Endothelial cell of umbilical vein (primary cell): Measurements from ENCODE around the gene REEP1. TPM values are rescaled to one million over a fixed set of nuclear protein-coding genes. Genes with fewer than 3 reads are reported as not detected.

ENCODE experiments used
- BruUV-seq: library from RNA; stranded (reverse); fragments of 400-500 nt; replicated peaks from 2 replicates; lab custom pipeline; 2021; lab: Mats Ljungman, UMichigan
- CTCF ChIA-PET: fragments of 300-600, 350-600 bp; sonication (Branson Sonifier 250); formaldehyde crosslinking; loops from one replicate; lab custom pipeline; 2021; ENCODE audit warnings: antibody characterized with exemption, inconsistent platforms; lab: Charles Lee
- POLR2A ChIA-PET: fragments of 300-600, 350-600 bp; sonication (Branson Sonifier 250); formaldehyde crosslinking; loops from one replicate; lab custom pipeline; 2021; ENCODE audit warnings: antibody characterized with exemption, inconsistent platforms; lab: Charles Lee
- DNase-seq: peaks from one replicate; pipeline ENCODE4 v3.0.0-alpha.2; 2011; ENCODE audit warnings: low read depth, low spot score
- FAIRE-seq: peaks from 2 replicates; lab custom pipeline; 2011; peaks lifted over from hg19 to GRCh38; lab: Jason Lieb, UNC
- H2AFZ ChIP-seq: 2 replicates; pipeline ENCODE4 v1.6.0; 2012; ENCODE audit warnings: low read depth, low read length, control low read depth, inconsistent platforms
- H3K27ac ChIP-seq: 2 replicates; pipeline ENCODE4 v1.5.1; 2011; ENCODE audit warnings: low read depth, mild to moderate bottlenecking, control low read depth, low read length, moderate library complexity; ENCODE audit not compliant: insufficient read depth
- H3K27me3 ChIP-seq, 2 experiments: 2 replicates each; pipeline versions ENCODE4 v1.6.0 to v1.6.1; 2011; ENCODE audit warnings: low read length in 2 of 2, mixed read lengths in 1 of 2; ENCODE audit not compliant: control insufficient read depth in 2 of 2, insufficient read depth in 2 of 2
- H3K36me3 ChIP-seq, 2 experiments: 2 replicates in 1 of 2; 3 replicates in 1 of 2; pipeline ENCODE4 v1.5.1; 2011; ENCODE audit warnings: low read length in 2 of 2, mild to moderate bottlenecking in 1 of 2, moderate library complexity in 1 of 2; ENCODE audit not compliant: control insufficient read depth in 2 of 2, insufficient read depth in 2 of 2; ENCODE audit errors: extremely low read depth in 1 of 2
- H3K4me1 ChIP-seq: 3 replicates; pipeline ENCODE4 v1.5.1; 2011; ENCODE audit warnings: mild to moderate bottlenecking, low read length; ENCODE audit not compliant: control insufficient read depth, insufficient read depth; ENCODE audit errors: extremely low read depth
- H3K4me2 ChIP-seq: 2 replicates; pipeline ENCODE4 v1.6.1; 2011; ENCODE audit warnings: low read length, control low read depth, mixed read lengths; ENCODE audit not compliant: insufficient read depth
- H3K4me3 ChIP-seq, 3 experiments: fragments of 200-600 bp in 1 of 3; sonication (generic), shearing (Covaris generic) in 1 of 3; replicated peaks in 1 of 3; 2 replicates each; pipeline ENCODE4 v1.5.1; 2011 to 2016; ENCODE audit warnings: control low read depth in 3 of 3, low read length in 3 of 3, mild to moderate bottlenecking in 2 of 3, inconsistent platforms in 1 of 3, low read depth in 1 of 3, moderate library complexity in 1 of 3; ENCODE audit not compliant: insufficient read depth in 1 of 3
- H3K79me2 ChIP-seq: 2 replicates; pipeline ENCODE4 v1.6.0; 2012; ENCODE audit warnings: low read length, inconsistent platforms; ENCODE audit not compliant: control insufficient read depth, insufficient read depth
- H3K9ac ChIP-seq: replicated peaks from 2 replicates; pipeline ENCODE3; 2011; ENCODE audit warnings: low read length, control low read depth; ENCODE audit not compliant: insufficient read depth; ENCODE audit errors: extremely low read depth
- H3K9me1 ChIP-seq: replicated peaks from 3 replicates; pipeline ENCODE4 v1.6.0; 2011; ENCODE audit warnings: mild to moderate bottlenecking, low read length; ENCODE audit not compliant: control insufficient read depth, insufficient read depth; ENCODE audit errors: extremely low read depth
- H3K9me3 ChIP-seq: replicated peaks from 2 replicates; pipeline ENCODE4 v1.5.1; 2012; ENCODE audit warnings: low read length, inconsistent platforms; ENCODE audit not compliant: control insufficient read depth, insufficient read depth
- H4K20me1 ChIP-seq: replicated peaks from 2 replicates; pipeline ENCODE3; 2011; ENCODE audit warnings: mild to moderate bottlenecking, low read length; ENCODE audit not compliant: control insufficient read depth, insufficient read depth; ENCODE audit errors: extremely low read depth
- CTCF ChIP-seq, 2 donors: IDR thresholded peaks; 1 replicate in 1 of 2; 2 replicates in 1 of 2; pipeline ENCODE4 v1.5.1; 2011; ENCODE audit warnings: low read length in 2 of 2, mild to moderate bottlenecking in 2 of 2, moderate library complexity in 2 of 2, control low read depth in 1 of 2, inconsistent platforms in 1 of 2, low read depth in 1 of 2; ENCODE audit not compliant: insufficient read depth in 1 of 2; ENCODE audit errors: extremely low read depth in 1 of 2
- EZH2 ChIP-seq: IDR thresholded peaks from 2 replicates; pipeline ENCODE4 v1.6.1; 2012; ENCODE audit warnings: borderline replicate concordance, low read depth, mild to moderate bottlenecking, moderate library complexity, low read length, inconsistent platforms; ENCODE audit not compliant: severe bottlenecking
- FOS ChIP-seq: IDR thresholded peaks from 2 replicates; pipeline ENCODE4 v1.6.1; 2011; ENCODE audit warnings: mild to moderate bottlenecking, low read length, moderate library complexity, borderline replicate concordance; ENCODE audit not compliant: insufficient read depth
- GATA2 ChIP-seq: IDR thresholded peaks from 2 replicates; pipeline ENCODE4 v1.7.0; 2011; ENCODE audit warnings: low read depth, mild to moderate bottlenecking, moderate library complexity, mixed read lengths, low read length; ENCODE audit not compliant: insufficient read length, insufficient read depth
- JUN ChIP-seq: IDR thresholded peaks from 2 replicates; pipeline ENCODE4 v1.6.1; 2011; ENCODE audit warnings: borderline replicate concordance, low read depth; ENCODE audit not compliant: insufficient read length, insufficient read depth
- MYC ChIP-seq: IDR thresholded peaks from one replicate; pipeline ENCODE4 v1.6.1; 2011; ENCODE audit warnings: mild to moderate bottlenecking, low read depth, low read length
- POLR2A ChIP-seq: IDR thresholded peaks from 2 replicates; pipeline ENCODE4 v1.6.1; 2012; ENCODE audit warnings: low read depth, mild to moderate bottlenecking, control low read depth, low read length
- POLR2AphosphoS5 ChIP-seq: IDR thresholded peaks from 2 replicates; pipeline ENCODE4 v1.6.1; 2012; ENCODE audit warnings: low read depth, mild to moderate bottlenecking, control low read depth, low read length, moderate library complexity; ENCODE audit not compliant: insufficient read depth
- dilution Hi-C: fragments of 300-500 bp; cut with MboI; formaldehyde crosslinking; loops from one replicate; pipeline ENCODE4 v1.15.0; 2019; ENCODE audit warnings: low sequenced_read_pairs; ENCODE audit not compliant: extremely low pct_ligation_motif_present
- intact Hi-C: fragments of 100-400 bp; cut with micrococcal nuclease; formaldehyde crosslinking; loops from one replicate; pipeline ENCODE4 v1.10.0; 2022
- polyA plus RNA-seq, 4 experiments: library from polyadenylated mRNA; depleted of rRNA in 3 of 4; stranded (reverse) in 3 of 4; unstranded in 1 of 4; fragments of >200 nt; gene quantifications; 2 replicates each; pipeline versions ENCODE4 v1.2.1 to v1.2.3, GENCODE V29; 2011 to 2012; ENCODE audit warnings: missing spikeins in 1 of 4
- total RNA-seq: library from RNA; stranded (reverse); gene quantifications from 2 replicates; pipeline ENCODE4 v1.2.3, GENCODE V29; 2021
- TF ChIP-seq, protein P1 (sequence below): IDR thresholded peaks from 2 replicates; pipeline ENCODE4 v1.6.1; 2011; ENCODE audit not compliant: insufficient read depth, insufficient read length

Gene REEP1
- total and polyA plus RNA-seq, 2 donors (not counting 3 experiments of a cell fraction or from before 2014, with no cell fraction given) = 0.11 to 0.53 TPM

GRCh38 chr2:86274918-86275275 is 62.5 kb downstream of the REEP1 start:
- no peak for FAIRE-seq
- intact Hi-C loops (no loop called here), dilution Hi-C loops (no loop called here)
- CTCF ChIA-PET = interaction anchor here (0.8 kb wide), 1 partner anchor 8 kb away, joined by 3 read pairs; no protein-coding TSS in a partner anchor
- Histone ChIP-seq H3K36me3 (no peaks in the 10 kb centered on the region), H3K4me1 (peaks cover 7% of the 10 kb centered on the region), H2AFZ (no peak overlapping the region), H3K79me2 (no peaks in the 10 kb centered on the region), H3K4me3 (no peak overlapping the region), H3K9me1 (no peaks in the 10 kb centered on the region), H3K27ac (no peak overlapping the region), H3K9me3 (no peaks in the 10 kb centered on the region), H3K4me2 (no peak overlapping the region), H4K20me1 (no peaks in the 10 kb centered on the region), H3K9ac (no peak overlapping the region), H3K27me3 (peaks cover 4 to 16% of the 10 kb centered on the region in 2 experiments)
- DNase-seq = no peak
- BruUV-seq = no TSS peak
- TF ChIP-seq, protein P1, sequence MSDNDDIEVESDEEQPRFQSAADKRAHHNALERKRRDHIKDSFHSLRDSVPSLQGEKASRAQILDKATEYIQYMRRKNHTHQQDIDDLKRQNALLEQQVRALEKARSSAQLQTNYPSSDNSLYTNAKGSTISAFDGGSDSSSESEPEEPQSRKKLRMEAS = no peak
- TF ChIP-seq FOS (no peak), POLR2AphosphoS5 (no peak), MYC (no peak), EZH2 (no peak), JUN (no peak), GATA2 (no peak), CTCF (IDR thresholded peaks at IDR 0.05; ENCODE audit: extremely low read depth in 1 of 2, insufficient read depth in 1 of 2, low read depth in 1 of 2, low read length in 2 of 2) (no peak), POLR2A (no peak)
- POLR2A ChIA-PET = no interaction called here
